Heart left ventricle (tissue), 16 donors: ENCODE data around the gene MRNIP. TPM values are rescaled to one million over a fixed set of nuclear protein-coding genes. Genes with fewer than 3 reads are reported as not detected.

Source experiments
- ATAC-seq, 4 donors: fragments of 200-7000 bp; cut with Tn5 transposase; one replicate each; pipeline ENCODE4 v1.9.1; 2020 to 2022; ENCODE audit warnings: moderate library complexity in 4 of 4, mild to moderate bottlenecking in 3 of 4, moderate number of reproducible peaks in 1 of 4
- DNase-seq, 5 donors: peaks; one replicate each; pipeline ENCODE4 v3.0.0-alpha.2; 2020
- H3K27ac ChIP-seq, 12 donors: fragments of 200-600 bp; sonication (generic) in 4 of 12; one replicate each; pipeline versions ENCODE4 v1.5.0 to v1.8.0; 2016 to 2022; ENCODE audit warnings: mild to moderate bottlenecking in 2 of 12
- H3K27me3 ChIP-seq, 9 donors: fragments of 200-600 bp; sonication (generic) in 2 of 9; one replicate each; pipeline versions ENCODE4 v1.5.1 to v1.8.0; 2016 to 2022; ENCODE audit warnings: mild to moderate bottlenecking in 3 of 9
- H3K36me3 ChIP-seq, 9 donors: fragments of 200-600 bp; sonication (generic) in 2 of 9; one replicate each; pipeline versions ENCODE4 v1.5.0 to v1.8.0; 2018 to 2022; ENCODE audit warnings: mild to moderate bottlenecking in 2 of 9
- H3K4me1 ChIP-seq, 12 donors: fragments of 200-600 bp; sonication (generic) in 4 of 12; one replicate each; pipeline versions ENCODE4 v1.5.0 to v1.8.0; 2016 to 2022; ENCODE audit warnings: mild to moderate bottlenecking in 3 of 12
- H3K4me3 ChIP-seq, 12 donors: fragments of 200-600 bp; sonication (generic) in 4 of 12; one replicate each; pipeline versions ENCODE4 v1.5.0 to v1.8.0; 2017 to 2022; ENCODE audit warnings: mild to moderate bottlenecking in 9 of 12, moderate library complexity in 4 of 12
- H3K9me3 ChIP-seq, 12 donors: fragments of 200-600 bp; sonication (generic) in 4 of 12; one replicate each; pipeline versions ENCODE4 v1.5.0 to v1.8.0; 2016 to 2022; ENCODE audit warnings: mild to moderate bottlenecking in 1 of 12
- POLR2A ChIP-seq, 2 donors: fragments of 450-650 bp; IDR thresholded peaks; one replicate each; pipeline ENCODE4 v1.6.1; 2017; ENCODE audit warnings: antibody characterized with exemption in 2 of 2, mild to moderate bottlenecking in 2 of 2, moderate library complexity in 2 of 2
- WGBS, 4 donors: extraction: QIAGEN DNeasy Blood & Tissue Kit in 2 of 4; methylation state at CpG; one replicate each; pipeline versions ENCODE4 v1.1.5 to v1.1.7; 2013 to 2018; 5-methylcytosine and 5-hydroxymethylcytosine counted together
- intact Hi-C, 10 donors: fragments of 100-400 bp; cut with DNase I; formaldehyde crosslinking; loops; one replicate each; pipeline versions ENCODE4 v1.11.1 to v1.14.2; 2022
- polyA plus RNA-seq, 2 donors: library from polyadenylated mRNA; stranded (reverse); fragments of 200-250 nt; gene quantifications; one replicate each; pipeline ENCODE4 v1.2.3, GENCODE V29; 2013
- total RNA-seq, 9 donors: library from RNA; depleted of rRNA in 2 of 9; stranded (reverse); fragments of >200 nt in 2 of 9; fragmentation: NEBNext Ultra II Directional in 3 of 9; extraction: Animal tissue kit (Norgen Biotek cat#: 25700) in 3 of 9; gene quantifications; one replicate each; pipeline versions ENCODE4 v1.1.0 to v1.2.4, GENCODE V29; 2016 to 2023
- TF ChIP-seq, protein P1 (sequence below), 12 donors: fragments of 200-600 bp; sonication (generic) in 4 of 12; IDR thresholded peaks; one replicate each; pipeline versions ENCODE4 v1.5.0 to v1.8.0; 2018 to 2022; ENCODE audit warnings: antibody characterized with exemption in 12 of 12, mild to moderate bottlenecking in 5 of 12
- donor health status: ischemic (EF 13 %, LVEDD 7.1; RV severe dilation, severe dysfunction).
- donor health status: healthy with polysubstance abuse.
- donor health status: DM: no; HTN: yes; CAD: no.
- donor health status: DM: no; HTN: no; CAD: no.
- donor health status: ischemic (EF 25% LVEDD 6.9; RV normal size, moderate dysfunction).
- donor health status: ischemic (EF 25% LVEDD 5.7; RV mildly dilated, moderate dysfunction).
- donor health status: healthy.
- donor health status: DM: yes; HTN: yes; CAD: no.
- donor health status: ischemic (EF 35%, LVEDD 5.7; RV mildly dilated, moderate dysfunction).
- donor health status: nonischemic (EF 11% LVEDD 7.7; RV severe dilation, severe dysfunction).
- donor health status: DM: yes; HTN: yes; CAD: no.
- donor health status: PGD.
- donor health status: ischemic (EF 29% LVEDD 5.4; RV normal size, mild dysfunction).
- donor health status: nonischemic (EF 23%, LVEDD 6.1; RV moderate dilation, normal function).

Gene MRNIP
- total and polyA plus RNA-seq, 11 donors, result 8.5 to 24.1 (median 12.3) TPM

DNA sequence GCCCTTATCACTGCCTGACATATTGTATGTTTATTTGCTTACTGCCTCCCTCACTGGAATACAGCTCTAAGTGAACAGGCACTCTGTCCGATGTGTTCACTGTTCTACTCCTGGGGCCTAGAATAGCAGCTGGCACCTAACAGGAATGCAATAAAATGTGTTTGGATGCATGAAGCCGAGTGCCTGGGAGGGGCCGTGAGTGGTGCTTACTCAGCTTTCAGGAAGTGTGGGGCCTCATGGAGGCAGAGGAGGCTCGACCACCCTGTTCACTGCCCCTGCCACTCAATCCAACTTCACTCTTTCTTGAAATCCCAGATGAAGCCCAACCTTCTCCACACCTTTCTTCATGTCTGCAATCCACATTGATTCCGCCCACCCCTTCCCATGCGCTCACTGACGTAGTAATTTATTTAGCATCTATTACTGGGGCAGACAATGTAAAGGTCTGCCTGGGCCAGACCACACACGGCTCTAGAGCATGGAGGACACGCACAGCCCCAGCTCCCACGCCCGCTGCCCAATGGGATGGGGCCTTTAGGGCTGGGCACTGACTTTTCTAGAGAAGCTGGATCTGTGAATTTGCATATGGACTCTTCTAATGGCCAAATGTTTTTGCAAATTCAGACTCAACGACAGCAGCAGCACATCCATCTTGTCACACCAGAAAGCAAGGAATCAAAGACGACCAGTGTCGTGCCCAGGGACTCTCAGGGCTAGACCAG lies 27.7 kb upstream of the MRNIP start:
- peaks cover 3 to 91% (median 69%) of the 10 kb centered on the region in 9 donors for H3K36me3 ChIP-seq
- intact Hi-C loops, result no loop called here
- no peak overlapping the region for H3K27ac ChIP-seq
- no peak for TF ChIP-seq POLR2A (IDR thresholded peaks at IDR 0.05)
- TF ChIP-seq, protein P1, sequence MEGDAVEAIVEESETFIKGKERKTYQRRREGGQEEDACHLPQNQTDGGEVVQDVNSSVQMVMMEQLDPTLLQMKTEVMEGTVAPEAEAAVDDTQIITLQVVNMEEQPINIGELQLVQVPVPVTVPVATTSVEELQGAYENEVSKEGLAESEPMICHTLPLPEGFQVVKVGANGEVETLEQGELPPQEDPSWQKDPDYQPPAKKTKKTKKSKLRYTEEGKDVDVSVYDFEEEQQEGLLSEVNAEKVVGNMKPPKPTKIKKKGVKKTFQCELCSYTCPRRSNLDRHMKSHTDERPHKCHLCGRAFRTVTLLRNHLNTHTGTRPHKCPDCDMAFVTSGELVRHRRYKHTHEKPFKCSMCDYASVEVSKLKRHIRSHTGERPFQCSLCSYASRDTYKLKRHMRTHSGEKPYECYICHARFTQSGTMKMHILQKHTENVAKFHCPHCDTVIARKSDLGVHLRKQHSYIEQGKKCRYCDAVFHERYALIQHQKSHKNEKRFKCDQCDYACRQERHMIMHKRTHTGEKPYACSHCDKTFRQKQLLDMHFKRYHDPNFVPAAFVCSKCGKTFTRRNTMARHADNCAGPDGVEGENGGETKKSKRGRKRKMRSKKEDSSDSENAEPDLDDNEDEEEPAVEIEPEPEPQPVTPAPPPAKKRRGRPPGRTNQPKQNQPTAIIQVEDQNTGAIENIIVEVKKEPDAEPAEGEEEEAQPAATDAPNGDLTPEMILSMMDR (IDR thresholded peaks at IDR 0.05), result no peak
- peaks cover 0 to 23% (median 12%) of the 10 kb centered on the region in 12 donors for H3K9me3 ChIP-seq
- H3K4me1 ChIP-seq, result peaks cover 0 to 5% (median 0%) of the 10 kb centered on the region in 12 donors
- DNase-seq, result peak in 3 of 5 donors; percentile 14 to 26 (median 17)
- WGBS, 4 donors, result 82 to 92% (median 85%) methylated on average over 14 of the region's 14 CpGs
- ATAC-seq, result peak; percentile 14 to 63 (median 42)
- no peaks in the 10 kb centered on the region for H3K27me3 ChIP-seq
- H3K4me3 ChIP-seq, result no peak overlapping the region

DNA sequence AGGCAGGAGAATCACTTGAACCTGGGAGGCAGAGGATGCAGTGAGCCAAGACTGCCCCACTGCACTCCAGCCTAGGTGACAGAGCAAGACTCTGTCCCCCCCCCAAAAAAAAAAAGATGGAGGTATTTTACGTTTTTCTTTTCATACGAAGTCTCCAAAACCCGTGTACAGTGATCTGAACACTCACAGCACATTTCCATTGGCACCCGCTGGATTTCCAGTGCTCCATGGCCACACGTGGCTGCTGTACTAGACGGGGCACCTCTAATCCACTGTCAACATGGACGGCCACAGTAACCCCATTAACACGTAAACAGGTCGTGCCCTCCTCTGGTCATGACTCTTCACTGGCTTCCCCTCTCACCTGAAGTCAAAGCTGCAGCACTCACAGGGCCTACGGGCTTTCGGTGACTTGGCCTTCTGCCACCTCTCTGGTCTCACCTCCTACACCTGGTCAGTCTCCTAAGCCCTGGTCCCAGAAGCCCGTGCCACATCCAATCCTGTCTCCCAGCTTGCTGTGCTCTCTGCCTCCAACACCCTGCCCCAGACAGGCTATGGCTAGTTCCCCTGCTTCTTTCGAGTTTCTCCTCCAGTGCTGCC lies 27.0 kb upstream of the MRNIP start:
- no peak overlapping the region for H3K4me3 ChIP-seq
- H3K27ac ChIP-seq, result no peak overlapping the region
- intact Hi-C loops, result no loop called here
- no peaks in the 10 kb centered on the region for H3K27me3 ChIP-seq
- no peak for TF ChIP-seq POLR2A (IDR thresholded peaks at IDR 0.05)
- TF ChIP-seq, protein P1 (IDR thresholded peaks at IDR 0.05), result no peak
- 94 to 98% (median 96%) methylated on average over 13 of the region's 13 CpGs for WGBS, 4 donors
- no peak for ATAC-seq
- peaks cover 0 to 23% (median 12%) of the 10 kb centered on the region in 12 donors for H3K9me3 ChIP-seq
- H3K36me3 ChIP-seq, result peaks cover 0 to 90% (median 61%) of the 10 kb centered on the region in 9 donors
- peak in 3 of 5 donors; percentile 13 to 49 (median 16) for DNase-seq
- H3K4me1 ChIP-seq, result peaks cover 0 to 5% (median 0%) of the 10 kb centered on the region in 12 donors

DNA sequence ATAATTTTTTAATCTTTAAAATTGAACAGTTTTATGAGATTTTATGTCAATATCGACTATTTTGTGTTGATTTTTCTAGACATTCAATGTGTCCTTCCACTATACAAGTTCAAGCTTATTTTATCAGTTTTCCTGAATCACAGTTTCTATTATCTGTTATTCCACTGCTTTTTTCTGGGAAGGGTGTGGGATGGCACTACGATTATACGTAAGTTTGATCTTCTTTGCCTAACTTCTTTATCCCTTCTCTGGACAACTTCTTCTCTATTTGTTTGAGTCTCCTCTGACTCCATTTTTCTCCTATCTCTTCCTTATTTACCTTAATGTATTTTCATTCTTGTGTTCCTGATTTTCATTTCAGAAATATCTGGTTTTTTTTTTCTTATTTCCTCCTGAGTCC lies 24.5 kb upstream of the MRNIP start:
- no peak for ATAC-seq
- no peaks in the 10 kb centered on the region for H3K27me3 ChIP-seq
- WGBS, 4 donors, result 97 to 100% (median 99%) methylated on average over 3 of the region's 3 CpGs
- no peak overlapping the region for H3K4me3 ChIP-seq
- peaks cover 0 to 89% (median 47%) of the 10 kb centered on the region in 9 donors for H3K36me3 ChIP-seq
- no peak for TF ChIP-seq POLR2A (IDR thresholded peaks at IDR 0.05)
- TF ChIP-seq, protein P1 (IDR thresholded peaks at IDR 0.05), result no peak
- H3K27ac ChIP-seq, result no peak overlapping the region
- intact Hi-C loops, result no loop called here
- H3K4me1 ChIP-seq, result peaks cover 0 to 5% (median 0%) of the 10 kb centered on the region in 12 donors
- peaks cover 0 to 23% (median 12%) of the 10 kb centered on the region in 12 donors for H3K9me3 ChIP-seq
- no peak for DNase-seq

DNA sequence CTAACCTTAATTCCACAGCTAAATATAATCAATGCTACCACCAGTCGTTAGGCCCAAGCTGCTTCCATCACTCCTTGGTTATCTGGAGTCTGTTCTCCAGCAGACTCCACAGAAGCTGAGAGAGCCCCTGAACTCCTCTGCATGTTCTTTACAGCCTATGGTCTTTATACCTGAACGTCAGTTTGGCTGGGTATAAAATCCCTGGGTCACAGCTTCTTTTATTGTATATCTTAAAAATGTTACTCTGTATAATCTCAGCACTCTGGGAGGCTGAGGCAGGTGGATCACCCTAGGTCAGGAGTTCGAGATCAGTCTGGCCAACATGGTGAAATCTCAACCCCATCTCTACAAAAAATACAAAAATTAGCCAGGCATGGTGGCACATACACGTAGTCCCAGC lies 23.7 kb upstream of the MRNIP start:
- ATAC-seq (no peak), DNase-seq (peak in 1 of 5 donors; percentile 2)
- Histone ChIP-seq H3K4me1 (peaks cover 0 to 5% (median 0%) of the 10 kb centered on the region in 12 donors), H3K4me3 (no peak overlapping the region), H3K9me3 (peaks cover 0 to 23% (median 12%) of the 10 kb centered on the region in 12 donors), H3K36me3 (peaks cover 0 to 89% (median 47%) of the 10 kb centered on the region in 9 donors), H3K27me3 (no peaks in the 10 kb centered on the region), H3K27ac (no peak overlapping the region)
- WGBS, 4 donors, result 67 to 97% (median 89%) methylated on average over 3 to 4 of the region's 4 CpGs
- TF ChIP-seq, protein P1 (IDR thresholded peaks at IDR 0.05), result no peak
- no peak for TF ChIP-seq POLR2A (IDR thresholded peaks at IDR 0.05)
- intact Hi-C loops, result no loop called here
